Mesothelial cell of epicardium (in vitro differentiated cells): ENCODE measurements around the gene AXIN1. TPM values are rescaled to one million over a fixed set of nuclear protein-coding genes. Genes with fewer than 3 reads are reported as not detected.
"Not testable (repeated sequence)": the region's sequence is repeated elsewhere in the genome, so short reads cannot be mapped to it uniquely, and the experiment has no call there.

ENCODE experiments used
- DNase-seq, 2 experiments: peaks; one replicate each; pipeline ENCODE4 v3.0.0; 2021; ENCODE audit warnings: low spot score in 2 of 2; ENCODE audit not compliant: unreplicated experiment in 2 of 2
- H3K27ac Mint-ChIP-seq: 2 replicates; pipeline ENCODE4 v1.8.0; 2021; ENCODE audit warnings: mixed read lengths
- H3K27me3 Mint-ChIP-seq: 2 replicates; pipeline ENCODE4 v1.8.0; 2021; ENCODE audit warnings: low read depth, mixed read lengths
- H3K36me3 Mint-ChIP-seq: 2 replicates; pipeline ENCODE4 v1.8.0; 2021; ENCODE audit warnings: mixed read lengths
- H3K4me1 Mint-ChIP-seq: 2 replicates; pipeline ENCODE4 v1.8.0; 2021; ENCODE audit warnings: mixed read lengths
- H3K4me3 Mint-ChIP-seq: 2 replicates; pipeline ENCODE4 v1.8.0; 2021; ENCODE audit warnings: mild to moderate bottlenecking, moderate library complexity, mixed read lengths
- H3K9me3 Mint-ChIP-seq: 2 replicates; pipeline ENCODE4 v1.8.0; 2021; ENCODE audit warnings: mixed read lengths
- total RNA-seq: library from RNA; stranded (reverse); gene quantifications from 3 replicates; pipeline ENCODE4 v1.2.1, GENCODE V29; 2021
- TF ChIP-seq, protein P1 (sequence below): fragments of 200-600 bp; sonication (generic); IDR thresholded peaks from one replicate; pipeline ENCODE4 v1.5.0; 2021; ENCODE audit warnings: antibody characterized with exemption; ENCODE audit not compliant: unreplicated experiment

The AXIN1 gene
- total RNA-seq, 1 donor from 2014 or later, result 33.2 TPM

DNA sequence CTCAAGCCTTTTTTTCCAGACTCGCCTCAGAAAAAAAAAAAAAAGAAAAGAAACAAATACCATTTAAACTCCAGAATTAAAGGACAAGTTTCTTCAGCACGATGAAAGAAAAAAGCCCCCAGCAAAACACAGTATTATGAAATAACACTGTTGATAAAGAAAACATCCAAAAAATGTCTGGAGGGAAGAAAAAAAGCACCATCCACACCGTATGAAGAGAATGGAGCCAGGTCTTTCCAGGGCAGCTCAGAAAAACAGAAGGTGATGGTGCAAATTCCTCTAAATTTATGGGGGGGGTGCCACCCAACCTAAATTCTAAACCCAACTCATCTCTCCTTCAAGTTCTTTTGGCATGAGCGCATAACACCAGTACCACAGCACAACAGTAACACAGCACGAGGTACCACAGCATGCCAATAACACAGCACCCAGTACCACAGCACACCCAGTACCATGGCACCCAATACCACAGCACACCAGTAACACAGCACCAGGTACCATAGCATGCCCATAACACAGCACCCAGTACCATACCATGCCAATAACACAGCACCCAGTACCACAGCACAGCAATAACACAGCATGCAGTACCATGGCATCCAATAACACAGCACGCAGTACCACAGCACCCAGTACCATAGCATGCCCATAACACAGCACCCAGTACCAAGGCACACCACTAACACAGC, 19.0 kb downstream of the AXIN1 start:
- no peak overlapping the region for H3K4me3 Mint-ChIP-seq
- no peak for DNase-seq
- peaks cover 43% of the 10 kb centered on the region for H3K4me1 Mint-ChIP-seq
- H3K36me3 Mint-ChIP-seq, result no peaks in the 10 kb centered on the region
- no peaks in the 10 kb centered on the region for H3K9me3 Mint-ChIP-seq
- H3K27ac Mint-ChIP-seq, result peak overlapping the region; percentile 86
- TF ChIP-seq, protein P1, sequence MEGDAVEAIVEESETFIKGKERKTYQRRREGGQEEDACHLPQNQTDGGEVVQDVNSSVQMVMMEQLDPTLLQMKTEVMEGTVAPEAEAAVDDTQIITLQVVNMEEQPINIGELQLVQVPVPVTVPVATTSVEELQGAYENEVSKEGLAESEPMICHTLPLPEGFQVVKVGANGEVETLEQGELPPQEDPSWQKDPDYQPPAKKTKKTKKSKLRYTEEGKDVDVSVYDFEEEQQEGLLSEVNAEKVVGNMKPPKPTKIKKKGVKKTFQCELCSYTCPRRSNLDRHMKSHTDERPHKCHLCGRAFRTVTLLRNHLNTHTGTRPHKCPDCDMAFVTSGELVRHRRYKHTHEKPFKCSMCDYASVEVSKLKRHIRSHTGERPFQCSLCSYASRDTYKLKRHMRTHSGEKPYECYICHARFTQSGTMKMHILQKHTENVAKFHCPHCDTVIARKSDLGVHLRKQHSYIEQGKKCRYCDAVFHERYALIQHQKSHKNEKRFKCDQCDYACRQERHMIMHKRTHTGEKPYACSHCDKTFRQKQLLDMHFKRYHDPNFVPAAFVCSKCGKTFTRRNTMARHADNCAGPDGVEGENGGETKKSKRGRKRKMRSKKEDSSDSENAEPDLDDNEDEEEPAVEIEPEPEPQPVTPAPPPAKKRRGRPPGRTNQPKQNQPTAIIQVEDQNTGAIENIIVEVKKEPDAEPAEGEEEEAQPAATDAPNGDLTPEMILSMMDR, result no peak
- H3K27me3 Mint-ChIP-seq, result no peaks in the 10 kb centered on the region

- H3K27ac Mint-ChIP-seq, result peak overlapping the region; percentile 97
- not testable (repeated sequence) for H3K27me3 Mint-ChIP-seq, H3K36me3 Mint-ChIP-seq, DNase-seq, H3K9me3 Mint-ChIP-seq
- peaks cover 43% of the 10 kb centered on the region for H3K4me1 Mint-ChIP-seq
- peak overlapping the region; percentile 28 for H3K4me3 Mint-ChIP-seq
Measured at GRCh38 chr16:331181-331814, 21.2 kb downstream of the AXIN1 start.

DNA sequence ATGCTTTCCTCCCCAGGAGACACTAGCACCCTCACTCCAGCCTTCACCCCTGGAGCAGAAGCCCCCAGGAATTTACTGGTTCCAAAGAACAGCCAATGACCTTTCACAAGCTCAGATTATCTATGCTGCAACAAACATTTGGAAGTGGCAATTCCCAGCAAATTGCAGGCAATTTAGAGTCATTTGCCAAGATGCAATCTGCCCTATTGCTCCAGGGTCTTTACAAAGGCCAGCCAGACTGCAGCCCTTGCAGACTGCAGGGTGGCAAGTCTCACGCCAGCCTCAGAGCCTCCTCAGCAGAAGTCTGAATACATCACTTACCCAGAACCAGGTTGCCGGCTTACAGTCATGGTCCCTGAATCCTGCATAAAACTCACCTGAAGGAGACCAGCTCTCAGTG, 21.8 kb downstream of the AXIN1 start:
- H3K4me3 Mint-ChIP-seq, result no peak overlapping the region
- H3K27ac Mint-ChIP-seq, result peak overlapping the region; percentile 97
- H3K4me1 Mint-ChIP-seq, result peaks cover 43% of the 10 kb centered on the region
- no peaks in the 10 kb centered on the region for H3K9me3 Mint-ChIP-seq
- H3K36me3 Mint-ChIP-seq, result no peaks in the 10 kb centered on the region
- no peaks in the 10 kb centered on the region for H3K27me3 Mint-ChIP-seq
- no peak for DNase-seq
- TF ChIP-seq, protein P1, result no peak

DNA sequence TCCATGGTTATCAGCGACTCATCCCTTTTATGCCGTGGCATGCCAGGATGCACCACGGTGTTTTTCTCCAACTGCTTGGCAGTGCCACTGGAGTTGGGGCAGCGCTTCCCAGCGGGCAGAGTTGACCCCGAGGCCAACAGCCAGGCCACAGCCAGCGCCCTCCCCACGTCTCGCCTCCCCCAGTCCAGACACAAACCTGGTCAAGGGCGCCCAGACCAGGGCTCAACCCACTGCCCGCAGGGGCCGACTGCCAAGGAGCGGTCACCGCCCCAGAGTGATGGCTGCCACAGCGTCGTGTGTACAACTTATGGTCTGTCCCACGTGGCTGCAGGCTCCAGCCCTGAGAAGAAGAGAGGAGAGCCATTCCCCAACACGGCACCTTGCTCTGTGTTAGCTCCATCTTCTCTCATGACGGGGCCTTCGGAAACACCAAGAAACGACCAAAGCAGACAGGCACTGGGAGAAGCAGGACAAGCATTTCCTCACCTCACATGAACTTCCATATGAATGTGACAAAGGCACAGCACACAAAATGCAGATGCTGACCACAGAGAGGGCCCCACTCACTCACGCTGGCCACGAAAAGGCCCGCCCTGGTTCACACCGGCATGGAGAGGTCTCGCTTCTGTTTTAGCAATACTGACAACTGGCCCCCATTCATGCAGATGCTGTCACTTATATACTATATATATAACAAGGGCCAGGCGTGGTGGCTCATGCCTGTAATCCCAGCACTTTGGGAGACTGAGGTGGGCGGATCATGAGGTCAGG, 27.0 kb downstream of the AXIN1 start:
- Mint-ChIP-seq H3K4me1 (peaks cover 5% of the 10 kb centered on the region), H3K27me3 (no peaks in the 10 kb centered on the region), H3K4me3 (no peak overlapping the region), H3K27ac (no peak overlapping the region), H3K36me3 (no peaks in the 10 kb centered on the region), H3K9me3 (no peaks in the 10 kb centered on the region)
- TF ChIP-seq, protein P1, result no peak
- DNase-seq, result no peak

DNA sequence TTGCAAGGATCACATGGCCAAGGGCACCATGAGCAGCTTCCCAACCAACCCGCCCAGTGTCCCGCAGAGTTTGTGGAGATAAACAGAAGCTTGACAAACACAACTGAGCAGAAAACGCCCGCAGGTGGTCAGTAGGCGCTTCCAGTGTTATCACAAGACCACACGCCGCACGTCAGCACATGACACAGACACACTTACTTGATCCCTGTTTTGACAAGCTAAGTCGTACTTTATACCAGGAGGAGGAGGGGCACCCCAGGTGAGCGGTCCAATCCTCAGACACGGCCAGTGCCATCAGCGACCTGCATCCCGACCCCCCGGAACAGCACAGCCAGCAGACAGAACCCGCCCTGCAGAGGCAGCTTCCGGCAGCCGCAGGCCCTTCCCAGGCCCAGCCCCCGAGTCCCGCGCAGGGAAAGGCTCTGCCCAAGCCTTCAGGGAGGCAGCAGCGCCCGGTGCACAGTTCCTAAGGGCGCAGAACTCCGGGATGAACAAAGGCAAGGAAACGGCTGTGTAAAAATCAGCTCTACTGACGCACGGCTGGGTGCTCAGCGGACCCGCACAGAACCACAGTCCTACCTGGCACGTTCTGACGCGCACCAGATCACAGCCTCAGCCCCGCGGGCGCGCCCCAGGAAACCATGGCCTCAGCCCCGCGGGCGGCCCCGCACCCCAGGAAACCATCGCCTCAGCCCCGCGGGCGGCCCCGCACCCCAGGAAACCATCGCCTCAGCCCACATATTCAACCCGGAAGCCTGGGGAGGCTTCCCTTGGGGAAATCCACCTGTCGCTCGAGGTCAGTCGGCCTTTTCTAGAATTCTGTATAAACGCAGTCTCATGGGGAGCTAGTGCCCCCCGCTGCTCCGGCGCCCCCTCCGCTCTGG, 27.8 kb downstream of the AXIN1 start:
- no peaks in the 10 kb centered on the region for H3K27me3 Mint-ChIP-seq
- DNase-seq, result no peak
- H3K36me3 Mint-ChIP-seq, result peaks cover 6% of the 10 kb centered on the region

More for the DNA sequence above, 27.8 kb downstream of the AXIN1 start:
- Mint-ChIP-seq H3K4me3 (no peak overlapping the region), H3K9me3 (no peaks in the 10 kb centered on the region), H3K4me1 (no peaks in the 10 kb centered on the region), H3K27ac (no peak overlapping the region)
- TF ChIP-seq, protein P1, result no peak
